NCI-H526 treated with DMSO at 0.1 percent for 48 hours (cell line): ENCODE measurements around the gene RNASE7.
A peak's percentile ranks its signal among the peaks of the same experiment; 100 is the strongest.
"Not testable (repeated sequence)": the region's sequence is repeated elsewhere in the genome, so short reads cannot be mapped to it uniquely, and the experiment has no call there.

Source experiments
- DNase-seq: peaks from one replicate; lab custom pipeline; 2025; lab: John Stamatoyannopoulos, UW

Gene RNASE7

DNA sequence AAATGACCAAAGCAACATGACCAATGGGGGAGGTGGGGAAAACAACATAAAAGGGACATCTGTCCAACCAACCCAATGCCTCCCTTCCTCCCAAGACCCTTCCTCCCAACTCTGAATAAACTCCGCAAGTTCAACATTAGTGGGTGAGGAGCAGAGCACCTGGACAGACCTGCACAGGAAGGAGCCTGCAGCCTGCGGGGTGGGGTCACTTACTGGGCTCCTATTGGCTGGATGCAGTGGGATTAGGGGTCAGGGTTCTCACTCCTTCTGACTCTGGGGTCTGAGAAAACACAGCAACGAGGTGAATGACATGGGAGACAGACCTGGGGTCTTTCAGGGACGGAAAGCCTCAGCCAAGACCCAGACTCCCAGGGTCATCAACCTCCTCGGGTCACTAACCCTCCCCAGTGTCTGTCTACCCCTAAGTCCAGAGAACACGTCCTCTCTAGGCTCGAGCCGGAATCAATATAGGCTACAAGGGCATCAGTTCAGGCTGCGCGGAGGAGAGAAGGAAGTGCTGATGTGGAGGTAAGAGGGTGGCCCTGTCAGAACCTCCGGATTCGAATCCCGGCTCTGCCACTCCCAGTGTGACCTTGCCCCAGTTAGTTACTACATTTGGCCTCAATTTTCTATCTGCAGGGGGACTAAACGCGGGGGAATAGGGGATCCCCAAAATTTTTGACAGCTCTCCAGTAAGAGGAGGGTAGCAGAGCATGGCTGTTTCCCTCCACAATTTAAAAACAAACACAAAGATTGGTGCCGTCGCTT, 18.2 kb upstream of the RNASE7 start:
- no peak for DNase-seq

DNA sequence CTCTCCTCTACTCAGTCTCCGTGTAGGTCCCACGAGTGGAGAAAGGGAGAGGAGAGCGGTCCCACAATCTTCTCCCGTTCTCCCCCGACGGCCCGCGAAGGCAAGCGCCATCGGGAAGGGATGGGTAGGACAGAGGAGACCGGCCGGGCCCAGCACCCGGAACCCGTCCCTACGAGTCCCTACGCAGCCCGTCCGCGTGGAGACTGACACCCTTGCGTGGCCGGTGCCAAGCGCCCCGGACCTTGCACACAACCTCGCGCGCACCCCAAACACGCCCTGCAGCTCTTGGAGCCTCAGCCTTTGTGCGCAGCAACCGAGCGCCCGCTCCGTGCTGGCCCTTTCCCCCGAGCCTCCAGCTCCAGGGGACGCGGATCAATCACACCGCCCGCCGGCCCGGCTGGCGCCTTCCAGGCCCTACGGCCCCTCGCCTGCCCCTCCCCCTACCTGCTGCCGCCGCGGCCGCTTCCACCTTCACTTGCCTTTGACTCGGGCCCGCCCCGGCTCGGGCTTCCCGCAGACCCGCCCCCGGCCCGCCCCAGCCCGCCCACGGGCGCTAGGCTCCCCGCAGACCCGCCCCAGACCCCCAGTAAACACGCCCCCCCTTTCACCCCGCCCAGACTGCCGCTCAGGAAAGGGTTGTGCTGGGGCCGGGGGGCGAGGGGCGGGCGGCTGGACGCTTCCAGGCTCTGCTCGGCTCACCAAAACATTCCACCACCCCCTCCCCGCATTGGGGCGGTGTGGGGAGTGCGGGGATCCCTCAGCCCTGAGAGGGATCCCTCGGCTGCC, 17.4 kb upstream of the RNASE7 start, which contains the start of gene NDRG2:
Gene NDRG2, minus strand, starts transcription at position 477 of the 786 bp plus-strand sequence. CDS start 1,746 bp downstream, outside the sequence.
- peak; percentile 21 for DNase-seq

DNA sequence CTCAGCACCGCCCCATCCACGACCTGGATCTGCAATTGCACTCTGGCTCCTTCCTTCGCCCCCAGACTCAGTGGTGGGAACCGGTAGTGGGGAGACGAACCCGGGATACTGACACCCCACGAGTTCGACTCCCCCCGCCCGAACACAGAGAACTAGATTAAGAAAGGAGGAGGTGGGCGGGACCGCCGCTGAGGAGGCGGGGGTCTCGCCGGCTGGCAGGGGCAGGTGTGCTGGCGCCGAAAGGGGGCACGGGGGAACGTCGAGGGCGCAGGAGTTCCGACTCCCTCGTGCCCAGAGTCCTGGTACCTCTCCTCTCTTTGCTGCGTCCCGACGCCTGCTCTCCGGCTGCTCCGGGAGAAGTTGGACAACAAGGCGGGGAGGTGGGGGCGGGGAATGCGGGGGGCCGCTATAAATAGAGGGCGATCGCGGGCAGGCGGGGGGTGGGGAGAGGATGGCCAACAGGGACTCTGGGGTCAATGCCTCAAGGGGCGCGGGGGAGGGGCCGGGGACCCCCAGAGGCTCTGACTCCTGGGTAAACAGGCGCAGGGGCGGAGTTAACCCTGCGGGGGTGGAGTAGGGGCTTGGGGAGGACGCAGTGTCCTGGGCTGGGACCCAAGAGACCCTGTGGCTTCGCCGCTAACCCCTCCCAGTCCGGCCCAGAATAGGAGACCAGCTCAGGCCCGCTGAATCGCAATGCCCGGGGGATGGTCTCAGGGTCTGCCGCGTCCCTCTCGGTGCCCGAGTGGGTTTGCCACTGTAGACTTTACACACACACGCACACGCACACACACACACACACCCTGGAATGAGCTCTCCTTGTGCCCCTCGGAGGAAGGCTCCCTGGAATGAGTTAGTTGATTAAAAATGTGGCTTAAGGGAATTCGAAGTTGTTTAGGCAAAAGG, 16.5 kb upstream of the RNASE7 start:
- DNase-seq, result no peak

DNA sequence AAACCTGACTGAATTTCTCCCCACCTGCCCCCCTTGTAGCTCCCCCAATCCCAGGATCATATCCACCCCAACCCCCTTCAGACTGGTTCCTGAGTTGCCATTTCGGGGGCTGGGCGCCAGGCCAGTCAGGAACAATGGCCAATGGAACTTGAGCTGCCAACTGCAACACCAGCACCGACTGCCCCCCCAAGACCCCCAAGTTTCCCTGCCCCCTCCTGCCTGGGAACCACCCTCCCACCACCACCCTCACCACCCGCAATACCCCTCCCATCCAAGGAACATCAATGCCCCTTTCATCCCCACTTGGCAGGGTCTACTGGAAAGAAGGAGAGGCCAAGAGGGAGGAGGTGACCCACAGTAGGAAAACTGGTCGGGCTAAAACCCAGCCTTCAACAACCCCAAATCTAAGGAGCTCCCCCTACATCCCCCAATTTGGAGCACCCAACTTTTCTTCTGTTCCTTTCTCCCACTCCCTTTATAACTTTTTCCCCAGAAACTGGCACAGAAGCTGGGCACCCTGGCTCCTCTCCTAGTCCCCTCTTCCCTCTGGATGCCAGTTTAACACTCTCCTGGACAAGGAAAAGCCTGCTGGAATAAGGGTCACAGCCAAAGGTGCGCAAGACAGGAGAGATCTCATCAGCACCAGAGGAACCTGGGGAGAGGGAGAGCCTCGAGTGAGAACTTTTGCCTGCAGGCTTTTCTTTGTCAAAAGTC, 15.7 kb upstream of the RNASE7 start:
- no peak for DNase-seq

DNA sequence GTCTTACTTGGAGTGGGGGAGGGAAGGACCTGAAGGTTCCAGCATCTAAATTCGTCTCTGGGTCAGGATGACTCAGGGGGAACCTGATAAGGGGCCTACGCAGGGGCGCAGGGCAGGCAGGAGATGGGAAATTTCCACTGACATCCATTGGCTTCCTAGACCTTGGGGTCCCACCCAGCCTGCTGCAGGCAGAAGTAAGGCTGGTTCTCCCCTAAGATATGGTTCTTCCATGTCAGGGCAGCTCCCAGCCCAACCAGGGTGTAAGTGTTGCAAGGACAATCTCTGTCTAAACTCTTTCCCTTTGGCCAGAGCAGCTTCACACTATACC, 15.2 kb upstream of the RNASE7 start:
- DNase-seq, result no peak

DNA sequence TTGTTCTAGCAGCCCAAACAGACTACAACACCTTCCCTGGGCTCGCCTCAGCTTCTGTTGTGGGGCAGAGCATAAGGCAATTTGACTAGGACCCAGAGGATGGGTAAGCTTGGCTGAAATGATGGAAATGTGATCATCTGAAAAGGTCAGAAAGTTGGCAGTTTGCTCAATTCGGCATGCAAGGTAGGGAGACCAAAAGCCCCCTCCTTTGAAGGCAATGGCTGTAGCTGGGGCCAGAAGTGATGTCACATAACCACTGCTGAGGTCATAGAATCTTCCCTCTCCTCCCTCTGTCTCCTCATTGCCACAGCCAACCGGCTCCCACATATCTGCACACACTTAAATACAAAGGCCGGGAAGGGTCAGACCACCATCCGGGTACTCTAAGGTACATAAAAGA, 12.2 kb upstream of the RNASE7 start, which contains the start of gene TPPP2:
Gene TPPP2, plus strand, starts transcription at position 301 of the 400 bp plus-strand sequence. CDS start 365 bp downstream, outside the sequence.
- DNase-seq, result no peak

DNA sequence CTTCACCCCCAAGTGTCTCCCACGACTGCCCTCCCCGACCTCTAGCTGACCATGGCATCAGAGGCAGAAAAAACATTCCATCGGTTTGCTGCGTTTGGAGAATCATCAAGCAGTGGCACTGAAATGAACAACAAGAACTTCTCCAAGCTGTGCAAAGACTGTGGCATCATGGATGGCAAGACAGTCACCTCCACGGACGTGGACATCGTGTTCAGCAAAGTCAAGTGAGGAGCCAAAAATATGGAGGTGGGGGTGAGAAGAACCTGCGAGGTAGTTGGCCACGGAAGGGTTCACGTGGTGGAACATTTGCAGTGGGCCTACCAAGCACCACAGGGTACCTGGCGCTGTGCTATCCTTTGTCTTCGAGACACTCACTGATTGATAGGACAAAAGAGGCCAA, 11.6 kb upstream of the RNASE7 start:
- no peak for DNase-seq

DNA sequence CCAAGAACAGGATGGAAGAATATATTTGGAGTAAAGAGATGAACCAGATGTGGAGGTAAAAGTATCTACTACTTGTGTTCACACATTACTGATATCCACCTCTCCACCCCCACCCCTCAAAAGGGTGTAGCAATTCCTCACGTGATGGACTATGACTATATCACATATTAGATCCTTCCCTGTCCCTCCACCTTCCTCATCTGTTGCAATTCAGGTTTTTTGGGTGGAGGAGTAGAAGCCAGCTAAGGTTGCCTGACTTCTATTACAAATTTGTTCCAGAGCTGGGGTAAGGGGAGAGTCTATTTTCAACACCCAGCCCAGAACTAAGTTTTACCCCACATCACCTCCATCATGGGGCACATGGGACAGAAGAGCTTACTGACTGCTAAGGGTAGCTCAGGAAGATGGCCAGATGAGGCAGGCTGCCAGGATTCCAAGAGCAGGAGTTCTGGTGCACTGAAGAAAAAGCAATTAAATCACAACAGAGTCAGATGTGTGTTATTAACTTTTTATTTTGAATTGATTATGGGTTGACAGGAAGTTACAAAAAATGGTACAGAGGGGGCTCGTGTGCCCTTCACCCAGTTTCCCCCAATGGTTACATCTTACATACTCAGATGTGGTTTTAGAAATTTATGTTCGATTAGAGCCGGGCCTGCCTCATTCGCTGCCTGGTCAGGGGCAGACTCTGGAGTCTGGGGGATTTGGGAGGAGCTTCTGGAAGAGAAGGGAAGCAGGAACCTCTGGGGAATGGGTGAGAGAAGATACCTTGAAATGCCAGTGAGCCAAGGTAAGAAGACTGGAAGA, 9.6 kb upstream of the RNASE7 start:
- no peak for DNase-seq

DNA sequence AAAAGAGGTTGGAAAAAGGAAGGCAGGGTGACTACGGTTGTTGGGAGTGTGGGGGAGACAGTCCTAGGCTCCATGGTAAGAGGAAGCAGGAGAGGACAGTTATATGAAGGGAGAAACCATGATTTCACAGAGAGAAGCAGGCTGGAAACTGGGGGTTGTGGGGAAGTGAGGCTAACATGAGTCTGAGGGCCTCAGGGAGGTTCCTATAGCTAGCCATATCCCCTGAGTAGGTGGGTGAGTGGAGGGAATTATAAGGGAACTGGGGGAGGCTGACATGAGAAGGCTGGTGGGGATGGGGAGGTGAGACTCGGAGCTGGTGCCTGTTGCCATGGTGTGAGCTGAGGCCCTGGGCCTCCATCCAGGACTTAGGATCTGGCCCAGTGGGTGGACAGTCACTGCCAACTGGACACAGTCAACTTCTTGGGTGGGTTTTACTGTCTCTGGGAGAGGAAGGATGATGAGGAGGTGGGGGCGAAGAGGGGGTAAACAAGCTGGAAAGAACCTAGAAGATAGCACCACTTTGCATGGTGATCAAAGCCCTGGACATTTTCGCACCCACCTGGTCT, 8.9 kb upstream of the RNASE7 start:
- no peak for DNase-seq

DNA sequence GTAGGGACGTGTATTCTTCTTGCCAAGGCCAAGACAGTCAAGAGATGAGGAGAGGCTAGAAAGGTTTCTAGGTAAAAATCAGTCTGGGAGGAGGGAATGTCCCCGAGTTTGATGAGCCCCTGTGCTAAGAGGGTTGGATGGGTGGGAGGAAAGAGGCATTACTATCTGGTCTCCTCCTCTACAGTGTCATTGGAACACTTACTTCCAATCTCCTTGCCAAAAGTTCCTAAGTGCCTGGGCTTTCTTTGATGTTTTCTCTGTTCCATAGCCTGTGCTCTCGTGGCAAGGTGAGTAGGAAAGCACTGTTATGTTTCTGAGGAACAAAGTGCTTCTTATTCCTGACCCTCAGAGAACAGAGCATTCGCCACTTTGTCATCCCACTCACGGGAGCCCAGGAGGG, 7.5 kb upstream of the RNASE7 start, which contains the start of gene RNASE13:
Gene RNASE13, minus strand, starts transcription at position 101 of the 400 bp plus-strand sequence. CDS start 519 bp downstream, outside the sequence.
- no peak for DNase-seq

DNA sequence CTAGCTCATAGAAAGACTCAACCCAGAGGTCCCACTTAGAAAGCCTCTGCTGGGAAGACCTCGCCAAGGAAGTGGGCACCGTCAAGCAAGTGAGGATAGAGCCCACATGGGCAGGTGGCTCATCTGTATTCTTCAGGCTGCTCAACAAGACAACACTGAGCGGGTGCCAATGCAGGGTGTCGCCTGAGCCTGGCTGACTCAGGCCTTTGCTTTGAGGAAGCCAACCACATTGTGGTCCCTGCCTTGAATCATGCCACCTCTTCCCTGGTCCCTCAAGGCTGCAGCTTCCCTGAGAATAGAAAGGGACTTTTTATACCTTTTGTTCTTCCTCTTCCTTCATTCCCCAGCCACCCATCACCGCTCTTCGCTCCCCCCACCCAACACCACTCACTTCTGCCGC, 5.4 kb upstream of the RNASE7 start:
- DNase-seq, result no peak

DNA sequence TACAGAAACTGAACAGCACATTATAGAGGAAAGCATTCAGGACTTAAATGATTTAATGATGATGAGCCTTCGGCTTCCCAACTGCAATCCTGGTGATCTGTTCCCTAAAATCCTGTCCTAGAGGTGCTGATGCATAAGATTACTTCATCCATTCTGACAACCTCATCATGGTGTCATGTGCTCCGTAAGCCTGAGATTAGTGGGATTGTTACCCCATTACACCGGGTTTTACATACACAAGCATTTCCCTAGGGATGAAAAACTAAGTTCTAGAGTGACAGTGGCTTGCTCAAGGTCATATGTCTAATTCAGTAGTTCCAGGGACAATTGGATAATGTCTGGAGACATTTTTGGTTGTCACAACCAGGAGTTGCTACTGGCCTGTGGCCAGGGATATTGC, 5.0 kb upstream of the RNASE7 start:
- no peak for DNase-seq

DNA sequence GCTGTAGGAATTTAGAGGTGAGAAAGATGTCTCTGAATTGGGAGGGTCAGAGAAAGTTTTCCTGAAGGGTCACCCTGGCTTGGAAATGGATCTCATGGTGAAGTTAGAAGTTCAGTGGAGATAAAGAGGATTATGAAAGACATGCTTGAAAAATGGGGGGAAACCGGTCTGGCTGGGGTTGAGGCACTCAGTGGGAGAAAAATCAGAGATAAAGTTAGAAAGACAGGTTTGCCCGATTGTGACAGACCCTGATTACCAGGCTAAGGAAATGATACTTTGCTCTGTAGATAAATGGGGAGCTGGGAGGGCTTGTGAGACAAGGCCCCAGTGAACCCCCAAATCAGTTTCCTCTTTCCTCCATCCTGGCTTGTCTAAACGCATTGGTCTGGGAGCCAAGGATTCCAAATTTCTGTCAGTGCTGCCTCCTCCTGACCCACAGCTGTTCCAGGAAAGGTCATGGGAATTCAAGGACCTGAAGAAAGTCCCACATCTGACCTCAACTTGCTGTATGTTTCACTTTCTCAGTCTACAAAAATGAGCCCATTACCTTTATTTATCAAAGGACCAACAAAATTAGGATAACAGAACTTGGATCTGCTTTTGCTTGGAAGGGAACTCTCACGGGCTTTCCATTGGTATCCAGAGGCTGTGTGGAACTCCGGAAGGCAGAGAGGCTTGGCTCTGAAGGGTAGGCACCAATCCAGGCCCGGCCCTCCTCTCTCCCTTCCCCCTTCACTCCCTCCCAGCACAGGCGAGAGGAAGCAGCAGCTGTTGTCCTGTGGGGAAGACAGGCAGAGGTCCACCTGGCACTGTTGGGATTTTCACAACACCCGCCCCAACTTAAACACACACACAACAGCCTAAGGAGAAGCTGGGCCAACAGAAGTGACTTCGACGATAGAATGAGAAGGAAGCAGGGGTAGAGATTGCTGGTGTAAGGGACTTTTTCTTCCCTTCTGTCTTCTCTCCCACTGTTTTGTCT, 3.4 kb upstream of the RNASE7 start:
- DNase-seq, result no peak

DNA sequence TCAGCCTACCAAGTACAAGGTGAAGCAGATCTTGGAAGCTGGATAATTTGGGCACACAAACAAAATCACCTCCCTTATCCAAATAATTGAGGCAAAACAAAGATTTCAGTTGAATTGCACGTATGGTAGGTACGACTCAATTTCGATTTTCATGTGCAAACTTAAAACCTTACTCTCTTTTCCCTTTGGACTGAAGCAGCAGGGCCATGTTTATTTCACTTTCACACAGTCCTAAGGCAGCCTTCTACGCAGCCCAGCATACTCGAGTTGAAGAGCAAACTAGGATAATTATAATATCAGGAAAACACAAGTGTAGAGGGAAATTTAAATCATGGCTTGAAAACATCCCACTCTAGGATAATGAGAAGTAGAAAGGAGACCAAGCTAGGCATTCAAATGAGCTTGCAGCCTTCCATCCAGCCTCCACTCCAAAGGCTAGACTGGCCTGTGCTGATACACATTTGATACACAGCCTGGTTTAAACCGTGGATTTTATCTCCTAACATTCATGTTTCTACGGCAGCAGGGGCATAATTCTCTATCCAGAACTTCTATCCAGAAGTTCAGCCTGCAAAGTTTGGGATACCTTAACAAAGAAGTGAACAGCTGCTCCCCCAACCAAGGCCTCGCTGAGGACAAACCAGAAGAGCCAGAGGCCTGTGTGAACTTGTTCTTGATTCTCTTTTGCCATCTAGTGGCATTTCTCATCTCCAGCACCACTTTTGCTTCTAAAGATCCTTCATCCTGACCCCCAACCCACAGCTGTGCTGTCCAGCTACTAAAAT, 2.4 kb upstream of the RNASE7 start:
- peak; percentile 22 for DNase-seq

DNA sequence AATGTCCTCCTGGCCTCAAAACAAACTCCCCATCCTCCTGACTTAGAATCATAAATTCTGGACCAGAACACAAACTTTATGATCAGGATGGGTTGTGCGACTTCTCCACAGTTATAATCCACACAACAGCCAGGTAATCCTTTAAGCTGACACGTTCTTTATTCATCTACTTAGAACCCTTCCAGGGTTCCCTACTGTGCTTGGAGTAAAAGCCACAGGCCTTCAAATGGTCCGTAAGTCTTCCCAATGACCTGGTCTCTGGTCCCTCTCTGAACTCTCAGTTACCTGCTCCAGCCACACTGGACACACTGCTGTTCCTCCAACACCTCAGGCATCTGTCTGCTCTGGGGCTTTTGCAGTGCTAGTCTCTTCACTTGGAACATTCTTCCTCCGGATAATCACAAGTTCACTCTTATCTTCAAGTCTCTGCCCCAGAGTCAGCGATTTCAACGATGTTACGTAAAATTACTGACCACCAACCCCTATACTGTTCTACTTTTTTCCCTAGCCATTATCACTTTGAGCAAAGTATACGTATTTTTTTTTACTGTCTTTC, 1.7 kb upstream of the RNASE7 start:
- DNase-seq, result no peak

DNA sequence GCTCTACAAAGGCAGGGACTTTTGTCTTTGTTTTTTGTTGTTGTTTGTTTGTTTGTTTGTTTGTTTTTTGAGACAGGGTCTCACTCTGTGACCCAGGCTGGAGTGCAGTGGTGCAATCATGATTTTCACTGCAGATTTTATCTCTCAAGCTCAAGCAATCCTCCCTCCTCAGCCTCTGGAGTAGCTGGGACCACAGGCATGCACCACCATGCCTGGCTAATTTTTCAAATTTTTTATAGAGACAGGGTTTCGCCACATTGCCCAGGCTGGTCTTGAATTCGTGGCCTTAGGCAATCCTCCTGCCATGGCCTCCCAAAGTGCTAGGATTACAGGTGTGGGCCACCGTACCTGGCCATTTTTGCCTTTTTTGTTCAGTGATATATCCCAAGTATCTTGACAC, 1.2 kb upstream of the RNASE7 start:
- not testable (repeated sequence) for DNase-seq

DNA sequence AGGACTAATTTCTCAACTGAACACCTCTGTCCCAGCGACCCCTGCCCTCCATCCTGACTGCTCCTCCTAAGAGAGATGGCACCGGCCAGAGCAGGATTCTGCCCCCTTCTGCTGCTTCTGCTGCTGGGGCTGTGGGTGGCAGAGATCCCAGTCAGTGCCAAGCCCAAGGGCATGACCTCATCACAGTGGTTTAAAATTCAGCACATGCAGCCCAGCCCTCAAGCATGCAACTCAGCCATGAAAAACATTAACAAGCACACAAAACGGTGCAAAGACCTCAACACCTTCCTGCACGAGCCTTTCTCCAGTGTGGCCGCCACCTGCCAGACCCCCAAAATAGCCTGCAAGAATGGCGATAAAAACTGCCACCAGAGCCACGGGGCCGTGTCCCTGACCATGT, 756 bp downstream of the RNASE7 start:
- no peak for DNase-seq

DNA sequence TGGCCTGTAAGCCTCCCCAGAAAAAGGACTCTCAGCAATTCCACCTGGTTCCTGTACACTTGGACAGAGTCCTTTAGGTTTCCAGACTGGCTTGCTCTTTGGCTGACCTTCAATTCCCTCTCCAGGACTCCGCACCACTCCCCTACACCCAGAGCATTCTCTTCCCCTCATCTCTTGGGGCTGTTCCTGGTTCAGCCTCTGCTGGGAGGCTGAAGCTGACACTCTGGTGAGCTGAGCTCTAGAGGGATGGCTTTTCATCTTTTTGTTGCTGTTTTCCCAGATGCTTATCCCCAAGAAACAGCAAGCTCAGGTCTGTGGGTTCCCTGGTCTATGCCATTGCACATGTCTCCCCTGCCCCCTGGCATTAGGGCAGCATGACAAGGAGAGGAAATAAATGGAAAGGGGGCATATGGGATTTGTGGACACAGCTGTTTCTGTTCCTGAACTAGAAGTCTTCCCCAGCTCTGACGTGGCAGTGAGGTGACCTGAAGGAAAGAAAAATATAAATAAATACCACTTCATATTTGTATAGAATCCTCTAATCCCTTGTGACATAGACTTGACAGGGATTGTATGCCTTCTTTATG, 1.3 kb downstream of the RNASE7 start:
- DNase-seq, result no peak
